ENCODE measurements around the gene ELMO1. TPM values are rescaled to one million over a fixed set of nuclear protein-coding genes. Genes with fewer than 3 reads are reported as not detected.

ELMO1 gene
- total RNA-seq, 4 donors from 2014 or later, result 24.6 to 120 (median 71.9) TPM

- in situ Hi-C loops (cut with MboI; ENCODE audit: low pct_ligation_motif_present in 1 of 4, low pct_unique_long_range_greater_than_20kb in 1 of 4, low sequenced_read_pairs in 3 of 4), result loop anchor here (5.0 to 10.0 kb wide), 2 partner anchors 197 to 199 kb away; no protein-coding TSS in a partner anchor
- no peaks in the 10 kb centered on the region for H3K9me3 ChIP-seq
- DNase-seq, result no peak
- peaks cover 0 to 9% (median 0%) of the 10 kb centered on the region in 4 donors for H3K4me1 ChIP-seq
- WGBS, 2 donors (ENCODE audit: low coverage in 1 of 2), result 72 to 74% methylated on average over 5 of the region's 5 CpGs
- no peak overlapping the region for H3K4me3 ChIP-seq
- intact Hi-C loops (cut with DNase I; ENCODE audit: low total_unique reads), result no loop called here
- H3K36me3 ChIP-seq, result no peaks in the 10 kb centered on the region
- no peaks in the 10 kb centered on the region for H3K27me3 ChIP-seq
- TF ChIP-seq EP300 (IDR thresholded peaks at IDR 0.05; ENCODE audit: low read depth) (no peak), POLR2AphosphoS5 (IDR thresholded peaks at IDR 0.05) (no peak), POLR2A (IDR thresholded peaks at IDR 0.05) (no peak)
- TF ChIP-seq, protein P1, sequence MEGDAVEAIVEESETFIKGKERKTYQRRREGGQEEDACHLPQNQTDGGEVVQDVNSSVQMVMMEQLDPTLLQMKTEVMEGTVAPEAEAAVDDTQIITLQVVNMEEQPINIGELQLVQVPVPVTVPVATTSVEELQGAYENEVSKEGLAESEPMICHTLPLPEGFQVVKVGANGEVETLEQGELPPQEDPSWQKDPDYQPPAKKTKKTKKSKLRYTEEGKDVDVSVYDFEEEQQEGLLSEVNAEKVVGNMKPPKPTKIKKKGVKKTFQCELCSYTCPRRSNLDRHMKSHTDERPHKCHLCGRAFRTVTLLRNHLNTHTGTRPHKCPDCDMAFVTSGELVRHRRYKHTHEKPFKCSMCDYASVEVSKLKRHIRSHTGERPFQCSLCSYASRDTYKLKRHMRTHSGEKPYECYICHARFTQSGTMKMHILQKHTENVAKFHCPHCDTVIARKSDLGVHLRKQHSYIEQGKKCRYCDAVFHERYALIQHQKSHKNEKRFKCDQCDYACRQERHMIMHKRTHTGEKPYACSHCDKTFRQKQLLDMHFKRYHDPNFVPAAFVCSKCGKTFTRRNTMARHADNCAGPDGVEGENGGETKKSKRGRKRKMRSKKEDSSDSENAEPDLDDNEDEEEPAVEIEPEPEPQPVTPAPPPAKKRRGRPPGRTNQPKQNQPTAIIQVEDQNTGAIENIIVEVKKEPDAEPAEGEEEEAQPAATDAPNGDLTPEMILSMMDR (IDR thresholded peaks at IDR 0.05), result no peak
- H3K27ac ChIP-seq, result no peak overlapping the region
Measured at GRCh38 chr7:36985316-36985715, 463.3 kb downstream of the ELMO1 start.

DNA sequence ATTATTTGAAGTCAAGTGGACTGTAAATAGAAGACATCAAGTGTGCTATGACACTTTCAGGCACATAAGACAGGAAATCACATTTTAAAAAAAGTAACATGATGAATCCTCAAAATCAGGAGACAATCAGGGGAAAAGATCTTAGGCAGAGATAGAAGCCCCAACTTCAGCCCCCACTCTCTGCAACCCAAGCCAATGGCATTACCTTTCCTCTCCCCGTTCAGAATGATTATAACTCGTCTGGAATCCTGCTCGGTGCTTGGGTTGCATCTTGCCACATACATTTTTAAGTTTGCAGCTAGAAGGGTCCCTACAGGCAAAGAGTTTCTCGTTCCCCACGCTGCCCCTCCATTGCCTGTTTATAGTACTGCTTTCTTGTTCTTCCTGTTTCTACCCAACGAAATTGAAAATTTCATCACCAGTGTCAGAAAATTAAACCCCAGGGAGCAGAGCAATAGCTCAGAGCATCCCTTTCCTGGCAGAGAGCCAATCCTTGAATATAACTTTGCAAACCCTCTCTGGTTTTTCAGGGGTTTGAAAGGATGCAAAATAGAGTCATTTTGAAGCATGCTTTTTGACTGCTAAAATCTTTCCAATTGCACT is 463.9 kb downstream of the ELMO1 start:
- Histone ChIP-seq H3K36me3 (no peaks in the 10 kb centered on the region), H3K9me3 (no peaks in the 10 kb centered on the region), H3K4me1 (peaks cover 0 to 9% (median 0%) of the 10 kb centered on the region in 4 donors), H3K4me3 (no peak overlapping the region), H3K27me3 (no peaks in the 10 kb centered on the region), H3K27ac (no peak overlapping the region)
- WGBS, 2 donors (ENCODE audit: low coverage in 1 of 2), result 71 to 72% methylated on average over 6 of the region's 6 CpGs
- TF ChIP-seq POLR2AphosphoS5 (IDR thresholded peaks at IDR 0.05), result no peak
- DNase-seq, result no peak
- intact Hi-C loops (cut with DNase I; ENCODE audit: low total_unique reads), result no loop called here
- in situ Hi-C loops (cut with MboI; ENCODE audit: low pct_ligation_motif_present in 1 of 4, low pct_unique_long_range_greater_than_20kb in 1 of 4, low sequenced_read_pairs in 3 of 4), result loop anchor here (5.0 to 10.0 kb wide), 2 partner anchors 197 to 200 kb away; no protein-coding TSS in a partner anchor

GRCh38 chr7:36984041-36984521 is 464.6 kb downstream of the ELMO1 start:
- TF ChIP-seq POLR2AphosphoS5 (IDR thresholded peaks at IDR 0.05), result no peak
- no peak for TF ChIP-seq POLR2A (IDR thresholded peaks at IDR 0.05)
- TF ChIP-seq EP300 (IDR thresholded peaks at IDR 0.05; ENCODE audit: low read depth), result no peak
- TF ChIP-seq, protein P1 (IDR thresholded peaks at IDR 0.05), result no peak
- H3K9me3 ChIP-seq, result no peaks in the 10 kb centered on the region
- no peaks in the 10 kb centered on the region for H3K36me3 ChIP-seq
- in situ Hi-C loops (cut with MboI; ENCODE audit: low pct_ligation_motif_present in 1 of 4, low pct_unique_long_range_greater_than_20kb in 1 of 4, low sequenced_read_pairs in 3 of 4), result loop anchor here in 3 of 4 donors (10.0 kb wide), 1 partner anchor 201 kb away; no protein-coding TSS in a partner anchor
- no peak overlapping the region for H3K27ac ChIP-seq
- no peak overlapping the region for H3K4me3 ChIP-seq
- peaks cover 0 to 9% (median 0%) of the 10 kb centered on the region in 4 donors for H3K4me1 ChIP-seq
- DNase-seq, result no peak
- 86 to 91% methylated on average over 7 to 9 of the region's 9 CpGs for WGBS, 2 donors (ENCODE audit: low coverage in 1 of 2)
- intact Hi-C loops (cut with DNase I; ENCODE audit: low total_unique reads), result no loop called here
- H3K27me3 ChIP-seq, result no peaks in the 10 kb centered on the region

DNA sequence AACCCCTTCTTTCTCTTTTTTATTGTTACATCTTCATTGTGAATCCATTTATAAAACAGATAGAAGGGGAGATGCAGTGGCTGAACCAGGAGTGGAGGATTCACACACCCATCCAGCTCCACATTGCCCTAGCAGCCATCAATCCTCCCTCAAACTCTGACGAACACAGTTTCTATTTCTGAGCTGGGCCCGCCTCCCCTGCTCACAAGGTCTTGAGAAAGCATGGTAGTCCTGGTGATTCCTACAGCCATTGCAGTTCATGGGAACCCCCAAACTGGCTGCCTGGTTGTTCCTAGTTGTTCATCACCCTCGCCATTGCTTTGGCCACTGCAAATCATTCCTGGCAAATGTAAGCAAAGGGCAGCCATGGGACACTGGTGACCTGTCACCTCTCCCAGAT is 465.9 kb downstream of the ELMO1 start:
- Histone ChIP-seq H3K4me3 (no peak overlapping the region), H3K27me3 (no peaks in the 10 kb centered on the region), H3K27ac (no peak overlapping the region), H3K9me3 (no peaks in the 10 kb centered on the region), H3K36me3 (no peaks in the 10 kb centered on the region), H3K4me1 (peaks cover 0 to 9% (median 0%) of the 10 kb centered on the region in 4 donors)
- intact Hi-C loops (cut with DNase I; ENCODE audit: low total_unique reads), result no loop called here
- in situ Hi-C loops (cut with MboI; ENCODE audit: low pct_ligation_motif_present in 1 of 4, low pct_unique_long_range_greater_than_20kb in 1 of 4, low sequenced_read_pairs in 3 of 4), result loop anchor here in 3 of 4 donors (10.0 kb wide), 1 partner anchor 202 kb away; no protein-coding TSS in a partner anchor
- 86% methylated on average over 2 of the region's 3 CpGs; no CpG with 5 or more reads in 1 of the 2 donors for WGBS, 2 donors (ENCODE audit: low coverage in 1 of 2)
- DNase-seq, result no peak
- no peak for TF ChIP-seq EP300 (IDR thresholded peaks at IDR 0.05; ENCODE audit: low read depth)
- TF ChIP-seq, protein P1 (IDR thresholded peaks at IDR 0.05), result no peak
- no peak for TF ChIP-seq POLR2AphosphoS5 (IDR thresholded peaks at IDR 0.05)
- no peak for TF ChIP-seq POLR2A (IDR thresholded peaks at IDR 0.05)

Measured in transverse colon (tissue), 4 donors.